HepG2 (cell line): ENCODE results near the gene THRB.

ENCODE experiments used
- RAD51 ChIP-seq: fragments of 450-650 bp; IDR thresholded peaks from 2 replicates; pipeline ENCODE4 v1.6.1; 2016; ENCODE audit warnings: borderline replicate concordance
- TARDBP ChIP-seq: sonication (generic); formaldehyde crosslinking; IDR thresholded peaks from 2 replicates; pipeline ENCODE4 v1.8.0; 2022; ENCODE audit warnings: mild to moderate bottlenecking, missing genetic modification reagents
- YY1 ChIP-seq: IDR thresholded peaks from 2 replicates; pipeline ENCODE4 v1.6.1; 2011; ENCODE audit warnings: low read length, low read depth, moderate library complexity, mild to moderate bottlenecking; ENCODE audit not compliant: insufficient read depth, insufficient replicate concordance
- ZNF335 ChIP-seq: sonication (generic); formaldehyde crosslinking; IDR thresholded peaks from 2 replicates; pipeline ENCODE4 v1.4.0; 2020; ENCODE audit warnings: missing genetic modification reagents
- TF ChIP-seq, protein P1 (sequence below): sonication (generic); formaldehyde crosslinking; IDR thresholded peaks from 2 replicates; pipeline ENCODE4 v1.4.0; 2020; ENCODE audit warnings: mild to moderate bottlenecking, missing genetic modification reagents

DNA sequence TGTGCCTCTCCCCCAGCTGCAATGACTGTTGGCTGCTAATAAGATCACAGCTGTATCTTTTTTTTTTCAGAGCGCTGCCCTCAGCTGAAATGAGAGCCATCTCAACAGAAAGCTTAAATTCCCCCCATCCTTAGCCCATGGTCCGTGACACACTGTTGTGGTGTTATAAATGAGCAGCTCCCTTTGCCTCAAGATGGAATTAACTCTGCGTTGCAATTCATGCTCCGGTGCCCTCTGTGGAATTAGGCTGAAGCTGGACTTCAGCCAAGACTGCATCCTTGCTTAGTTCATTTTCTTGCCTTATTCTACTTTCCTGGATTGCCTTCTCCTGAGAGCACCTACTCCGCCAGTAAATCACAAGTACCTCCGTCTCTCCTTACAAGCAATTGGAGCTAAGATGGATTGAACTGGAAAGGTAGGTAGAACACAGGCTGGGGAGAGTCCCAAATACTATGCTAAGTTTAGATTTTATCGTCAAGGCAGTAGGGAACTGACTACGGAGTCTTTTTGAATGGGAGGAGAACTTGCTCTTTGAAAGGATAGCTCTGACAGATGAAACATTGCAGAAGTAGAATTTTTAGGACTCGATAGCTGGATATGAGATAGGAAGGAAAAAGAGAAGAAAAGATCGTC is 39.0 kb upstream of the THRB start:
- no peak for TF ChIP-seq ZNF335 (CRISPR knock-in tag)
- no peak for TF ChIP-seq TARDBP (CRISPR knock-in tag)
- TF ChIP-seq, protein P1, sequence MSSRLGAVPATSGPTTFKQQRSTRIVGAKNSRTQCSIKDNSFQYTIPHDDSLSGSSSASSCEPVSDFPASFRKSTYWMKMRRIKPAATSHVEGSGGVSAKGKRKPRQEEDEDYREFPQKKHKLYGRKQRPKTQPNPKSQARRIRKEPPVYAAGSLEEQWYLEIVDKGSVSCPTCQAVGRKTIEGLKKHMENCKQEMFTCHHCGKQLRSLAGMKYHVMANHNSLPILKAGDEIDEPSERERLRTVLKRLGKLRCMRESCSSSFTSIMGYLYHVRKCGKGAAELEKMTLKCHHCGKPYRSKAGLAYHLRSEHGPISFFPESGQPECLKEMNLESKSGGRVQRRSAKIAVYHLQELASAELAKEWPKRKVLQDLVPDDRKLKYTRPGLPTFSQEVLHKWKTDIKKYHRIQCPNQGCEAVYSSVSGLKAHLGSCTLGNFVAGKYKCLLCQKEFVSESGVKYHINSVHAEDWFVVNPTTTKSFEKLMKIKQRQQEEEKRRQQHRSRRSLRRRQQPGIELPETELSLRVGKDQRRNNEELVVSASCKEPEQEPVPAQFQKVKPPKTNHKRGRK (CRISPR knock-in tag) = no peak
- no peak for TF ChIP-seq RAD51
- TF ChIP-seq YY1 = no peak
